NCI-H524 treated with DMSO at 0.1 percent for 48 hours (cell line): ENCODE measurements around the gene DISC1.

Experiments
- DNase-seq: peaks from one replicate; lab custom pipeline; 2025; lab: John Stamatoyannopoulos, UW

DISC1 gene

GRCh38 chr1:231695439-231696255 is 69.1 kb downstream of the DISC1 start:
- DNase-seq, result peak; percentile 80

DNA sequence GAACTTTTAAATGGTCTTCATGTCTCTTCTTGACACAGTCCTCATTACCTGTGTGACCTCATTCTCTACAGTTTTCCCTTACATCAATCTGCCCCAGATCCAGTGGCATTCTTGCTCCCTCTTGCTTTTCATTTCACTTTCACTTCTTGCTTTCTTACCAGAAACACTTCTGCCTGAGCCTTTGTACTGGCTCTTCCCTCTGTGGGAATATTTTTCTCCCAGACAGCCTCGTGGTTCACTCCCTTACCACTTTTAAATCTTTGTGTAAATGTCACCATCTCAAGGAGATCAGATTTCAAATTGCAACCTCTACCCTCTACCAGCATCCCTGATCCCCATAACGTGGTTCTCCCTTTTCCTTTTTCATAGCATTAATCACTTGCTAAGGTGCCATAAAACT is 73.2 kb downstream of the DISC1 start:
- no peak for DNase-seq

GRCh38 chr1:231701306-231701705 is 74.7 kb downstream of the DISC1 start:
- DNase-seq, result no peak

DNA sequence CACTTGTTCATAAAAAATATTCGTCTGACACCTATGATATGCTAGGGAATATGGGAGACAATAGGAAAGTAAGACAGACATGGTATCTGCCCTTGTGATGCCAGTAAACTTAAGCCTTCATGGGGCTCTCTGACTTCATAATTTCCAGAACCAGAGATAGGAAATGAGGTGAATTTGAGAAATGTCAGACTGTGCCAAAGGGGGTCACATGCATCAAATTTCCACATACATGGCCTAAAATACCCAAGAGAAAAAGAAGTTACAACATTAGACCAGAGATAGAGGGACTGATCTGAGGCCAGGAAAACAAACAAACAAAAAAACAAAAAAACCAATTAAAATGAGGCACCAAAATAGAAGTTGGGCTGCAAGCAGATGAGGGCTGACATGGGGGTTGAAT is 75.7 kb downstream of the DISC1 start:
- DNase-seq, result no peak

GRCh38 chr1:231702804-231703203 is 76.2 kb downstream of the DISC1 start:
- no peak for DNase-seq

DNA sequence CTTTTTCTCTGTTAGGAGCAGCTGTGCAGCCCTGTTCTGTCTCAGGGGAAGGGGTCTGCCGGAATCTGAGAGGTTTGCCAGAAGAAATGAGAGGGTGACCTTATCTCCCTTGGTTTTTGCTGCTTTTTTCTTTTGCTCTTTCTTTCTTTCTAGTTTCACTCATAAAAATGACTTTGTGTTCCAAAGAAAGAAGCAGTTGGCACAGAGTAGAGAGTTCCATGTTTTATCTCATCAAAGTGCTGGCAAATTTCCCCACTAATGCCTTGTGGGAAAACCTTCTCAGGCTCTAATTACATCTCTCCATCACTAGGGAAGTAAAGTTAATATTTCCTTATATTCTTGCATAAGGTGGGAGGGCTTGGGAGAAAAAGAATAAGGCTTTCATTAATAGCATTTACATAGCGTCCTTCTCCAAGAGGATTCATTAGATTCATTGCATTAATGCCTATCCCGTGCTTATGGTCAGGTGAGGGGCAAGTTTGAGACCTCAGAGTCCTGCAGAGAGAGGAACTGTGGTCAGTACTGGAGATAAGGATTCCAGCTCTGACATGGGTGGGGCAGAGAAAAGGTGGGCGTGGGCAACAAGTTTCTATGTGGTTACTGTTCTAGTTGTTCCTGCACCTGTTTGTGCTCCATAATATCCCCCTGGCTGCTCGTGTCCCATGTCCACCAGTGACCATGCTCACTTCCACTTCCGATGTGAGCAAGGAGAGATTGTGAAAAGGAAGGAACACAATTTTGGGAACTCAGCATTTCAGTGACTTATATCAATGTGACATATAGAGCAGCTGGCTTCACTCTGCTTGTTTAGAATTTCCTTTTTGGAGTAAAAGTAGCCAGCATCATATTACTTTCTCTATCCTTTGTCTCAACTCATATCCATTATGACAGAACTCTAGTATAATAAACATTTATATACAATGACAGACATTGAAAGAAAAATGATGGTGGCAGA is 79.5 kb downstream of the DISC1 start:
- no peak for DNase-seq

- no peak for DNase-seq
Measured at GRCh38 chr1:231706934-231707333, 80.3 kb downstream of the DISC1 start.

GRCh38 chr1:231707407-231707806 is 80.8 kb downstream of the DISC1 start:
- no peak for DNase-seq

GRCh38 chr1:231708394-231708793 is 81.8 kb downstream of the DISC1 start:
- DNase-seq, result no peak

DNA sequence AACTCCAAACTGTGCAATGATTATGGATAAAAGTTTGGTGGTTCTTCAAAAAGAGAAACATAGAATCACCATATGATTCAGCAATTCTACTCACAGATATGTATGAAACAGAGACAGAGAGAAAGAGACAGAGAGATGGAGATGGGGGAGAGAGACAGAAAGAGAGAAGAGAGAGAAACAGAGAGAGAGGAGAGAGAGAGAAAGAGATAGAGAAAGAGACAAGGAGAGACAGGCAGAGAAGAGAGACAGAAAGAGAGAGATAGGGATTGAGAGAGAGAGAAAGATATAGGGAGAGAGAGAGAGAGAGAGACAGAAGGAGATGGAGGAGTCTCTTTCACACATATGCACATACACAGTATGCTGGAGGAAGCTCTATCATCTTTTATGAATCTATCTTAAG is 87.8 kb downstream of the DISC1 start:
- DNase-seq, result no peak

DNA sequence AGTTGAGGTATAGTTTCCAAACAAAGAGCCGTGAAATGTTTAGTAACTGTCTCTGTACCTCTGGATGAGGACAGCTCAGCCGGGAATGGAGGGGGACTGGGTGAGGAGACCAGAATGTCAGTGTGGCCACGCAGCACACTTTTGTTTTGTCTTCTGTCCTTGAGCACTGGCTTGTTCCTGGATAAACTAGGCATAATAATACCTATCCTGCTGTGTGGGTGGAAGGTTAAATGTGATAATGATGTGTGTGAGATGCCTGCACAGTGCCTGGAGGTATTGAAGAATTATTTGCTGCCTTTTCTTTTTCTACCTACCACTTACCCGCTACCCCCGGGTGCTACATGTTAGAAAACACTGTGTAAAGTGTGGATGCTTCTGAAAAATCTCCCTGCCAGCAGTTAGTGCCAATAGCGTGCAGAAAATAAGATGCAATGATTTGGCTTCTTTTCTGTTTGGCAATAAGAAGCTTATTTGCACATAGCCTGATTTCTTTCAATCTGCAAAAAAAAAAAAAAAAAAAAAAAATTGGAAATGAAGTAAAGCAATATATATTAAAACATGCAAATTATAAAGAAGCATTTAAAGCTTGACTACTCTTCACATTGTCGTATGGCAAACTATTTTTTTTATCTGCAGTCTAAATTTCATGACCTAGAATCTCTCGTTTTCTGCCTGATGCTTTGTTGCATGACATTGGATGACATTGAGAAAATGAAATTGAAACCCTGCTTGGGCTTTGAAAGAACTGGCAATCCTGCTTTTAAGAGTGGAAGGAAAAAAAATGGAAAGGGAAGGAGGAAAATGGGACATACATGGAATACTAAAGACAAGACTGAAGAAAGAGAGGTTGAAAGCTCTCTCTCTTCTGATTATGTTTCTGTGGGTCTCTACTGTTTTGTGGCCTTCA is 89.5 kb downstream of the DISC1 start:
- DNase-seq, result no peak

DNA sequence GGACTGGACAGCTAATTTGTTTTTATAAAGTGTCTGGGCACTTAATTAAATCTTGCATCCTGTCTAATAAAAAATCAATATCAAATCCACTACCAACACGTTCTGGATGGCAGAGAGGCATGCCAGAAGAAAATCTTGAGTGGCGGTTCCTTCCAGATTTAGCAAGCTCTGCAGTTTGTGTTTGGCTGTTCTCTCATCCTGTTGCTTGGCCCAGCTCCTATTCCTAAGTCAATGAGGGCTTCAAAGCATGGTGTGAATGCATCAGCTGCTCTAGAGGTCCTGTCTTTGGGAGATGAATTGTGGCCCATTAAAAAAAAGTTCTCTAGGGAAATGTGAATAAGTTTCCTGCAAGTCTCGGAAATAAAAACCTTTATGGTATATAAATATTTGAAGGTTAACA is 90.3 kb downstream of the DISC1 start:
- DNase-seq, result no peak

- DNase-seq, result no peak
Measured at GRCh38 chr1:231719485-231720183, 93.0 kb downstream of the DISC1 start.

- no peak for DNase-seq
Measured at GRCh38 chr1:231720652-231721325, 94.2 kb downstream of the DISC1 start.

GRCh38 chr1:231721436-231721835 is 94.8 kb downstream of the DISC1 start:
- no peak for DNase-seq

DNA sequence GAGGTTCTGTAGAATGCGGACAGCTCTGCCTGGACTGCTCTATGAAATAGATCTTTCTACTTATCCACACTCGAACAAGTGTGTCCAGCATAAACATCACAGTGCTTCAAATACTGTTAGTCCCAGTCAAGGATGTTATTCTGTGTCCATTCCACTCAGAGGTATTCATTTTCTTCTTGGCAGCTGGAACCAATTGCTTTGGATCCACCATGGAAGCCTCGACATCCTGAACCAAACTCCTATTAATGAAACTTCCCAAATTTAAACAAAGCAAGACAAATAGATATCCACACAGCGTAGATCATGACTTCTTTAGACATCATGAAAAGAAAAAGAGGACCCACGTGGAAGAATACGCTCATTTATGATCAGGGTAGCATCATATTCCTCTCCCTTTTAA is 95.8 kb downstream of the DISC1 start:
- no peak for DNase-seq

- DNase-seq, result no peak
Measured at GRCh38 chr1:231723146-231723545, 96.6 kb downstream of the DISC1 start.

GRCh38 chr1:231724041-231724440 is 97.5 kb downstream of the DISC1 start:
- no peak for DNase-seq

DNA sequence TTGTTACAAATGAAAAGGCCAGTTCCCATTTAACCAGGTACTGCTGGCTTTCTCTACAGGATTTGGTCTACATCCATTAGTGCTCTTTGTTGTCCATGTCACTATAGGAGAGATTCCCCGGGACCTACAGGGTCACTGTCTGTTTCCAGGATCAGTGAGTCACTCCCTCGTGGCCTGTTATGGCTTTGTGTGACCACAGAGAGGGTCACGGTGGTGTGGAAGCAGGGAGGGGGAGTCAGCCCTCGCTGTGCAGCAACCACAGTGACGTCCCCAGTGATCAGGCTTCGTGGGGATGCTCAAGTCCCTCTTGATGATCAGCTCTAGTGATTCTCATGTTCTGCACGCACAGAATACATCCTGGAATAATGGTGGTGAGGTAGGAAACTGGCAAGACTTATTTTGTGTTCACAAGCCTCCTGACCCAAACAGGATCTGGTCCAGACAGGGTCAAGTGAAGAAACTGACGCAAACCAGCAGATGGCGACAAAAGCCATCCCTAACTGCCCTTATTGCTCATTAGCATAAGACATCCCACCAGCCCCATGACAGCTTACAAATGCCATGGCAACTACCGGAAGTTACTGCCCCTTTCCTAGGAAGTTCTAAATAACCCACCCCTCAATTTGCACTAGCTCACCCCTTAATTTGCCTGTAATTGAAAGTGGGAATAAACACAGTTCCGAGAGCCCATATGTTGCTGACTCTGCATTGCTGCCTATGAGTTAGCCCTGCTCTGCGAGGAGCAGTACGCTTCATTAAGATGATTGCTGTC is 98.5 kb downstream of the DISC1 start:
- DNase-seq, result no peak

- no peak for DNase-seq
Measured at GRCh38 chr1:231727171-231727570, 100.6 kb downstream of the DISC1 start.
